Measurements from ENCODE around the gene NELL1.

NELL1 gene

GRCh38 chr11:21179770-21180169 is 510.4 kb downstream of the NELL1 start:
- H3K79me2 ChIP-seq (ENCODE audit: insufficient read depth, low read length): no peaks in the 10 kb centered on the region
- no peaks in the 10 kb centered on the region for H3K27me3 ChIP-seq (ENCODE audit: insufficient read depth, low read length, poor library complexity)
- no peak overlapping the region for H3K4me2 ChIP-seq (ENCODE audit: insufficient read depth, low read length)
- no peak for TF ChIP-seq CTCF (IDR thresholded peaks at IDR 0.05; ENCODE audit: borderline replicate concordance, extremely low read depth, low read length, poor library complexity, severe bottlenecking)
- TF ChIP-seq EZH2 (IDR thresholded peaks at IDR 0.05; ENCODE audit: borderline replicate concordance, low read depth, low read length, severe bottlenecking): no peak
- no peaks in the 10 kb centered on the region for H3K36me3 ChIP-seq (ENCODE audit: insufficient read depth, low read length)
- no peaks in the 10 kb centered on the region for H4K20me1 ChIP-seq (ENCODE audit: insufficient read depth, low read length)
- DNase-seq: no peak
- no peak overlapping the region for H3K27ac ChIP-seq (ENCODE audit: low read length)
- no peak overlapping the region for H2AFZ ChIP-seq (ENCODE audit: low read depth, low read length)
- H3K4me1 ChIP-seq (ENCODE audit: insufficient read depth, low read length): no peaks in the 10 kb centered on the region
- no peaks in the 10 kb centered on the region for H3K9me3 ChIP-seq (ENCODE audit: insufficient read depth, low read length, severe bottlenecking)
- no peak overlapping the region for H3K4me3 ChIP-seq (ENCODE audit: low read depth in 1 of 2, low read length in 2 of 2)
- no peak overlapping the region for H3K9ac ChIP-seq (ENCODE audit: low read depth, low read length)
- ATAC-seq (ENCODE audit: insufficient read depth, low read depth): no peak

- no peak for ATAC-seq (ENCODE audit: insufficient read depth, low read depth)
- no peak for TF ChIP-seq EZH2 (IDR thresholded peaks at IDR 0.05; ENCODE audit: borderline replicate concordance, low read depth, low read length, severe bottlenecking)
- TF ChIP-seq CTCF (IDR thresholded peaks at IDR 0.05; ENCODE audit: borderline replicate concordance, extremely low read depth, low read length, poor library complexity, severe bottlenecking): no peak
- H3K4me3 ChIP-seq (ENCODE audit: low read depth in 1 of 2, low read length in 2 of 2): no peak overlapping the region
- no peaks in the 10 kb centered on the region for H3K79me2 ChIP-seq (ENCODE audit: insufficient read depth, low read length)
- DNase-seq: no peak
- no peaks in the 10 kb centered on the region for H3K9me3 ChIP-seq (ENCODE audit: insufficient read depth, low read length, severe bottlenecking)
- no peak overlapping the region for H3K27ac ChIP-seq (ENCODE audit: low read length)
- H3K27me3 ChIP-seq (ENCODE audit: insufficient read depth, low read length, poor library complexity): no peaks in the 10 kb centered on the region
- no peaks in the 10 kb centered on the region for H4K20me1 ChIP-seq (ENCODE audit: insufficient read depth, low read length)
- H3K4me1 ChIP-seq (ENCODE audit: insufficient read depth, low read length): no peaks in the 10 kb centered on the region
- no peak overlapping the region for H3K9ac ChIP-seq (ENCODE audit: low read depth, low read length)
- H3K4me2 ChIP-seq (ENCODE audit: insufficient read depth, low read length): no peak overlapping the region
- no peaks in the 10 kb centered on the region for H3K36me3 ChIP-seq (ENCODE audit: insufficient read depth, low read length)
- H2AFZ ChIP-seq (ENCODE audit: low read depth, low read length): no peak overlapping the region
Measured at GRCh38 chr11:21180182-21180581, 510.8 kb downstream of the NELL1 start.

- no peak overlapping the region for H3K9ac ChIP-seq (ENCODE audit: low read depth, low read length)
- ATAC-seq (ENCODE audit: insufficient read depth, low read depth) (no peak), DNase-seq (no peak)
- no peak overlapping the region for H3K4me3 ChIP-seq (ENCODE audit: low read depth in 1 of 2, low read length in 2 of 2)
- H3K4me1 ChIP-seq (ENCODE audit: insufficient read depth, low read length): no peaks in the 10 kb centered on the region
- no peaks in the 10 kb centered on the region for H3K79me2 ChIP-seq (ENCODE audit: insufficient read depth, low read length)
- H2AFZ ChIP-seq (ENCODE audit: low read depth, low read length): no peak overlapping the region
- H4K20me1 ChIP-seq (ENCODE audit: insufficient read depth, low read length): no peaks in the 10 kb centered on the region
- TF ChIP-seq CTCF (IDR thresholded peaks at IDR 0.05; ENCODE audit: borderline replicate concordance, extremely low read depth, low read length, poor library complexity, severe bottlenecking) (no peak), EZH2 (IDR thresholded peaks at IDR 0.05; ENCODE audit: borderline replicate concordance, low read depth, low read length, severe bottlenecking) (no peak)
- H3K27ac ChIP-seq (ENCODE audit: low read length): no peak overlapping the region
- H3K4me2 ChIP-seq (ENCODE audit: insufficient read depth, low read length): no peak overlapping the region
- no peaks in the 10 kb centered on the region for H3K9me3 ChIP-seq (ENCODE audit: insufficient read depth, low read length, severe bottlenecking)
- H3K27me3 ChIP-seq (ENCODE audit: insufficient read depth, low read length, poor library complexity): no peaks in the 10 kb centered on the region
- no peaks in the 10 kb centered on the region for H3K36me3 ChIP-seq (ENCODE audit: insufficient read depth, low read length)
Measured at GRCh38 chr11:21185959-21186358, 516.6 kb downstream of the NELL1 start.

GRCh38 chr11:21190181-21190580 is 520.8 kb downstream of the NELL1 start:
- Histone ChIP-seq H3K36me3 (ENCODE audit: insufficient read depth, low read length) (no peaks in the 10 kb centered on the region), H3K4me1 (ENCODE audit: insufficient read depth, low read length) (no peaks in the 10 kb centered on the region), H3K4me2 (ENCODE audit: insufficient read depth, low read length) (no peak overlapping the region), H4K20me1 (ENCODE audit: insufficient read depth, low read length) (no peaks in the 10 kb centered on the region), H3K79me2 (ENCODE audit: insufficient read depth, low read length) (no peaks in the 10 kb centered on the region), H3K9me3 (ENCODE audit: insufficient read depth, low read length, severe bottlenecking) (no peaks in the 10 kb centered on the region), H3K4me3 (ENCODE audit: low read depth in 1 of 2, low read length in 2 of 2) (no peak overlapping the region), H3K27ac (ENCODE audit: low read length) (no peak overlapping the region), H3K9ac (ENCODE audit: low read depth, low read length) (no peak overlapping the region), H3K27me3 (ENCODE audit: insufficient read depth, low read length, poor library complexity) (no peaks in the 10 kb centered on the region), H2AFZ (ENCODE audit: low read depth, low read length) (no peak overlapping the region)
- DNase-seq (no peak), ATAC-seq (ENCODE audit: insufficient read depth, low read depth) (no peak)
- no peak for TF ChIP-seq CTCF (IDR thresholded peaks at IDR 0.05; ENCODE audit: borderline replicate concordance, extremely low read depth, low read length, poor library complexity, severe bottlenecking)
- TF ChIP-seq EZH2 (IDR thresholded peaks at IDR 0.05; ENCODE audit: borderline replicate concordance, low read depth, low read length, severe bottlenecking): no peak
